ENCODE data around the gene SMOC1. TPM values are rescaled to one million over a fixed set of nuclear protein-coding genes. Genes with fewer than 3 reads are reported as not detected.

SMOC1 gene
- total RNA-seq, 3 donors from 2014 or later = 2.9 to 32.6 (median 5.7) TPM

GRCh38 chr14:70078329-70078728, 199.1 kb downstream of the SMOC1 start:
- H3K36me3 ChIP-seq = no peaks in the 10 kb centered on the region
- no peaks in the 10 kb centered on the region for H3K4me1 ChIP-seq
- no peak for TF ChIP-seq CTCF (IDR thresholded peaks at IDR 0.05)
- H3K27ac ChIP-seq = no peak overlapping the region
- H3K9me3 ChIP-seq = no peaks in the 10 kb centered on the region
- no peak overlapping the region for H3K4me3 ChIP-seq
- intact Hi-C loops (cut with DNase I; ENCODE audit: low total_unique reads) = no loop called here
- H3K27me3 ChIP-seq = peaks cover 0 to 14% of the 10 kb centered on the region in 2 donors
- DNase-seq (ENCODE audit: low spot score in 2 of 2) = no peak

- Histone ChIP-seq H3K27ac (no peak overlapping the region), H3K36me3 (no peaks in the 10 kb centered on the region), H3K4me1 (no peaks in the 10 kb centered on the region), H3K9me3 (no peaks in the 10 kb centered on the region), H3K4me3 (no peak overlapping the region), H3K27me3 (peaks cover 0 to 14% of the 10 kb centered on the region in 2 donors)
- intact Hi-C loops (cut with DNase I; ENCODE audit: low total_unique reads) = no loop called here
- no peak for DNase-seq (ENCODE audit: low spot score in 2 of 2)
- TF ChIP-seq POLR2A (IDR thresholded peaks at IDR 0.05) (no peak), CTCF (IDR thresholded peaks at IDR 0.05) (no peak), POLR2AphosphoS5 (IDR thresholded peaks at IDR 0.05) (no peak)
These were observed 200.9 kb downstream of the SMOC1 start for GRCh38 chr14:70080076-70080475.

Other genes with a start within 250 kb of the SMOC1 start
- gene SRSF5, start 112.3 kb upstream of the SMOC1 start, total RNA-seq = 100 to 1,000 TPM; 411 to 543 (median 424) TPM
- gene SLC10A1, start 82.2 kb upstream of the SMOC1 start, total RNA-seq = not detected